K562 (cell line): ENCODE measurements around the gene FIGNL1.

Experiments used
- CTCF ChIP-seq, 3 experiments: IDR thresholded peaks in 2 of 3; conservative IDR thresholded peaks in 1 of 3; 2 replicates each; pipeline ENCODE4 v1.5.1; 2011 to 2012; ENCODE audit warnings: low read length in 3 of 3, mild to moderate bottlenecking in 3 of 3, control low read depth in 2 of 3, improper control_type of control experiment in 1 of 3, inconsistent platforms in 1 of 3, low read depth in 1 of 3, mixed read lengths in 1 of 3, moderate library complexity in 1 of 3; ENCODE audit not compliant: insufficient read depth in 2 of 3
- TEAD4 ChIP-seq, 2 experiments: sonication (generic) in 1 of 2; formaldehyde crosslinking in 1 of 2; IDR thresholded peaks; 2 replicates each; pipeline versions ENCODE4 v1.6.1 to v1.8.0; 2012 to 2022; ENCODE audit warnings: borderline replicate concordance in 1 of 2, inconsistent platforms in 1 of 2, low read length in 1 of 2, mild to moderate bottlenecking in 1 of 2, missing genetic modification reagents in 1 of 2

GRCh38 chr7:50425318-50425717 is 24.8 kb downstream of the FIGNL1 start:
- TF ChIP-seq TEAD4 (IDR thresholded peaks at IDR 0.05; ENCODE audit: low read length) (no peak), TEAD4 (CRISPR knock-in tag; IDR thresholded peaks at IDR 0.05; ENCODE audit: borderline replicate concordance) (no peak), CTCF (IDR thresholded peaks at IDR 0.05 in 2 of 3, conservative IDR thresholded peaks at IDR 0.05 in 1 of 3; ENCODE audit: insufficient read depth in 2 of 3, low read depth in 1 of 3, low read length in 3 of 3) (no peak)
